ENCODE measurements around the gene CREG1. TPM values are rescaled to one million over a fixed set of nuclear protein-coding genes. Genes with fewer than 3 reads are reported as not detected.

CREG1 gene
- total RNA-seq, 8 experiments from 2014 or later = 22.1 to 377 (median 44.7) TPM

GRCh38 chr1:167492481-167492910 lies 61.1 kb downstream of the CREG1 start:
- ATAC-seq (replicated peaks in 6 of 8) = no peak

GRCh38 chr1:167491586-167492461 lies 61.7 kb downstream of the CREG1 start:
- no peak for ATAC-seq (replicated peaks in 6 of 8)
- H3K27ac ChIP-seq = no peak overlapping the region
- H3K4me3 ChIP-seq = no peak overlapping the region
- H3K4me1 ChIP-seq (replicated peaks in 1 of 2) = peaks cover 29 to 37% of the 10 kb centered on the region in 2 donors
- in situ Hi-C loops (cut with MboI; ENCODE audit: low pct_unique_long_range_greater_than_20kb in 2 of 9, low sequenced_read_pairs in 9 of 9, unreplicated experiment in 9 of 9) = no loop called here
- WGBS, 10 experiments = 51 to 100% (median 73%) methylated on average over 2 to 12 of the region's 12 CpGs

More at GRCh38 chr1:167492481-167492910, 61.1 kb downstream of the CREG1 start:
- Histone ChIP-seq H3K4me3 (no peak overlapping the region), H3K27ac (no peak overlapping the region), H3K4me1 (replicated peaks in 1 of 2) (peaks cover 29 to 42% of the 10 kb centered on the region in 2 donors)
- in situ Hi-C loops (cut with MboI; ENCODE audit: low pct_unique_long_range_greater_than_20kb in 2 of 9, low sequenced_read_pairs in 9 of 9, unreplicated experiment in 9 of 9) = no loop called here
- 40 to 100% (median 59%) methylated on average over 1 to 5 of the region's 5 CpGs; no CpG with 5 or more reads in 1 of the 10 experiments for WGBS, 10 experiments

Other genes with a start within 250 kb of the CREG1 start
- 1 to 10 TPM in 6 of 8 experiments, under 1 TPM in 2; 0.21 to 4.2 (median 1.8) TPM for gene CD247, start 35.2 kb downstream of the CREG1 start, total RNA-seq
- 1 to 10 TPM in 1 of 8 experiments, under 1 TPM in 6, not detected in 1; 0.05 to 6.2 (median 0.29) TPM for gene RCSD1, start 76.5 kb upstream of the CREG1 start, total RNA-seq
- 100 to 1,000 TPM in 4 of 8 experiments, 10 to 100 TPM in 4; 34.0 to 146 (median 102) TPM for gene MPZL1, start 168.2 kb upstream of the CREG1 start, total RNA-seq